Measurements from ENCODE around the gene PGAP2.

DNA sequence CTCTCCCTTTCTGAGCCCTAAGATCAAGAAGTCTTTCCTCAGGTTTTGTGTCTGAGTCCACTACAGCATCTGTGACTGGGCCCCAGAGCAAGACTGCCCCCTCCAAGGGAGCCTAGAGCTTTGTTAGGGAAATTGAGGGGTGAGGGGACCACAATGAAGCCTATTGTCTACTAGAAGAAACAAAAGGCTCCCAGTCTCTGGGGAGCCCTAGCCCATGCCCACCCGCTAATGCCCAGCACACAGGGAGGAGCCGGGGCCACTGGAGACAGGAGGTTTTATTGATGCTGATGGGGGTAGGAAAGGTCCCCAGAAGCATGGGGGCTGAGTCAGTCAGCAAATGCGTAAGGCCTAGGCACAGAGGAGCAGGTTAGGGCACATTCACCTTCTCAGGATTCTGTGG, 18.4 kb downstream of the PGAP2 start:
- TF ChIP-seq RAD21 (conservative IDR thresholded peaks at IDR 0.05 in 1 of 2, IDR thresholded peaks at IDR 0.05 in 1 of 2) (no peak), CHD2 (IDR thresholded peaks at IDR 0.05; ENCODE audit: low read length, partially characterized antibody) (no peak), ZNF302 (CRISPR knock-in tag; IDR thresholded peaks at IDR 0.05) (no peak), CHD4 (IDR thresholded peaks at IDR 0.05; ENCODE audit: borderline replicate concordance) (no peak), JUN (IDR thresholded peaks at IDR 0.05) (no peak), HOXA7 (CRISPR knock-in tag; IDR thresholded peaks at IDR 0.05) (no peak), POLR2A (IDR thresholded peaks at IDR 0.05; ENCODE audit: low read length) (no peak), HDAC2 (IDR thresholded peaks at IDR 0.05) (no peak), ZSCAN20 (CRISPR knock-in tag; IDR thresholded peaks at IDR 0.05) (no peak)
- TF ChIP-seq, protein P1, sequence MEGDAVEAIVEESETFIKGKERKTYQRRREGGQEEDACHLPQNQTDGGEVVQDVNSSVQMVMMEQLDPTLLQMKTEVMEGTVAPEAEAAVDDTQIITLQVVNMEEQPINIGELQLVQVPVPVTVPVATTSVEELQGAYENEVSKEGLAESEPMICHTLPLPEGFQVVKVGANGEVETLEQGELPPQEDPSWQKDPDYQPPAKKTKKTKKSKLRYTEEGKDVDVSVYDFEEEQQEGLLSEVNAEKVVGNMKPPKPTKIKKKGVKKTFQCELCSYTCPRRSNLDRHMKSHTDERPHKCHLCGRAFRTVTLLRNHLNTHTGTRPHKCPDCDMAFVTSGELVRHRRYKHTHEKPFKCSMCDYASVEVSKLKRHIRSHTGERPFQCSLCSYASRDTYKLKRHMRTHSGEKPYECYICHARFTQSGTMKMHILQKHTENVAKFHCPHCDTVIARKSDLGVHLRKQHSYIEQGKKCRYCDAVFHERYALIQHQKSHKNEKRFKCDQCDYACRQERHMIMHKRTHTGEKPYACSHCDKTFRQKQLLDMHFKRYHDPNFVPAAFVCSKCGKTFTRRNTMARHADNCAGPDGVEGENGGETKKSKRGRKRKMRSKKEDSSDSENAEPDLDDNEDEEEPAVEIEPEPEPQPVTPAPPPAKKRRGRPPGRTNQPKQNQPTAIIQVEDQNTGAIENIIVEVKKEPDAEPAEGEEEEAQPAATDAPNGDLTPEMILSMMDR (IDR thresholded peaks at IDR 0.05), result no peak
- TF ChIP-seq, protein P2, sequence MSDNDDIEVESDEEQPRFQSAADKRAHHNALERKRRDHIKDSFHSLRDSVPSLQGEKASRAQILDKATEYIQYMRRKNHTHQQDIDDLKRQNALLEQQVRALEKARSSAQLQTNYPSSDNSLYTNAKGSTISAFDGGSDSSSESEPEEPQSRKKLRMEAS (IDR thresholded peaks at IDR 0.05), result no peak
- TF ChIP-seq, protein P3, sequence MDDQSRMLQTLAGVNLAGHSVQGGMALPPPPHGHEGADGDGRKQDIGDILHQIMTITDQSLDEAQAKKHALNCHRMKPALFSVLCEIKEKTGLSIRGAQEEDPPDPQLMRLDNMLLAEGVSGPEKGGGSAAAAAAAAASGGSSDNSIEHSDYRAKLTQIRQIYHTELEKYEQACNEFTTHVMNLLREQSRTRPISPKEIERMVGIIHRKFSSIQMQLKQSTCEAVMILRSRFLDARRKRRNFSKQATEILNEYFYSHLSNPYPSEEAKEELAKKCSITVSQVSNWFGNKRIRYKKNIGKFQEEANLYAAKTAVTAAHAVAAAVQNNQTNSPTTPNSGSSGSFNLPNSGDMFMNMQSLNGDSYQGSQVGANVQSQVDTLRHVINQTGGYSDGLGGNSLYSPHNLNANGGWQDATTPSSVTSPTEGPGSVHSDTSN (IDR thresholded peaks at IDR 0.05), result no peak
- TF ChIP-seq, protein P4, sequence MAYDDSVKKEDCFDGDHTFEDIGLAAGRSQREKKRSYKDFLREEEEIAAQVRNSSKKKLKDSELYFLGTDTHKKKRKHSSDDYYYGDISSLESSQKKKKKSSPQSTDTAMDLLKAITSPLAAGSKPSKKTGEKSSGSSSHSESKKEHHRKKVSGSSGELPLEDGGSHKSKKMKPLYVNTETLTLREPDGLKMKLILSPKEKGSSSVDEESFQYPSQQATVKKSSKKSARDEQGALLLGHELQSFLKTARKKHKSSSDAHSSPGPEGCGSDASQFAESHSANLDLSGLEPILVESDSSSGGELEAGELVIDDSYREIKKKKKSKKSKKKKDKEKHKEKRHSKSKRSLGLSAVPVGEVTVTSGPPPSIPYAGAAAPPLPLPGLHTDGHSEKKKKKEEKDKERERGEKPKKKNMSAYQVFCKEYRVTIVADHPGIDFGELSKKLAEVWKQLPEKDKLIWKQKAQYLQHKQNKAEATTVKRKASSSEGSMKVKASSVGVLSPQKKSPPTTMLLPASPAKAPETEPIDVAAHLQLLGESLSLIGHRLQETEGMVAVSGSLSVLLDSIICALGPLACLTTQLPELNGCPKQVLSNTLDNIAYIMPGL (CRISPR knock-in tag; IDR thresholded peaks at IDR 0.05; ENCODE audit: borderline replicate concordance), result no peak

Measured in A549 (cell line).